ENCODE results near the gene BTG3. TPM values are rescaled to one million over a fixed set of nuclear protein-coding genes. Genes with fewer than 3 reads are reported as not detected.

The BTG3 gene
- total RNA-seq, 4 donors from 2014 or later = 23.1 to 52.0 (median 38.8) TPM

DNA sequence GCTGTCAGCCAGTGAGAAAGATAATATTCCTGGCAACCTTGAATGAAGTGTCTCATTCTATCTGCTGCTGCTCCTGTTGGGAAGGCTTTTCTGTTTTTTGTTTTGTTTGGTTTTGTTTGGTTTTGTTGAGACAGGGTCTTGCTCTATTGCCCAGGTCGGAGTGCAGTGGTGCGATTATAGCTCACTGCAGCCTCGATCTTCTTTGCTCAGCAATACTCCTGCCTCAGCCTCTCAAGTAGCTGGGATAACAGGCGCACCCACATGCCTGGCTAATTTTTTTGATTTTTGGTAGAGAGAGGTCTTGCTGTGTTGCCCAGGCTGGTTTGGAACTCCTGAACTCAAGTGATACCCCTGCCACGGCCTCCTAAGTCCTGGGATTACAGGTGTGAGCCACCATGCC lies 37.6 kb downstream of the BTG3 start:
- no peak overlapping the region for H3K4me3 ChIP-seq
- no peaks in the 10 kb centered on the region for H3K4me1 ChIP-seq
- H3K9me3 ChIP-seq = no peaks in the 10 kb centered on the region
- H3K27ac ChIP-seq = no peak overlapping the region
- no peaks in the 10 kb centered on the region for H3K27me3 ChIP-seq
- no peak for ATAC-seq
- no peaks in the 10 kb centered on the region for H3K36me3 ChIP-seq
- TF ChIP-seq EP300 (IDR thresholded peaks at IDR 0.05) = no peak
- no peak for TF ChIP-seq POLR2AphosphoS5 (IDR thresholded peaks at IDR 0.05)
- TF ChIP-seq, protein P1, sequence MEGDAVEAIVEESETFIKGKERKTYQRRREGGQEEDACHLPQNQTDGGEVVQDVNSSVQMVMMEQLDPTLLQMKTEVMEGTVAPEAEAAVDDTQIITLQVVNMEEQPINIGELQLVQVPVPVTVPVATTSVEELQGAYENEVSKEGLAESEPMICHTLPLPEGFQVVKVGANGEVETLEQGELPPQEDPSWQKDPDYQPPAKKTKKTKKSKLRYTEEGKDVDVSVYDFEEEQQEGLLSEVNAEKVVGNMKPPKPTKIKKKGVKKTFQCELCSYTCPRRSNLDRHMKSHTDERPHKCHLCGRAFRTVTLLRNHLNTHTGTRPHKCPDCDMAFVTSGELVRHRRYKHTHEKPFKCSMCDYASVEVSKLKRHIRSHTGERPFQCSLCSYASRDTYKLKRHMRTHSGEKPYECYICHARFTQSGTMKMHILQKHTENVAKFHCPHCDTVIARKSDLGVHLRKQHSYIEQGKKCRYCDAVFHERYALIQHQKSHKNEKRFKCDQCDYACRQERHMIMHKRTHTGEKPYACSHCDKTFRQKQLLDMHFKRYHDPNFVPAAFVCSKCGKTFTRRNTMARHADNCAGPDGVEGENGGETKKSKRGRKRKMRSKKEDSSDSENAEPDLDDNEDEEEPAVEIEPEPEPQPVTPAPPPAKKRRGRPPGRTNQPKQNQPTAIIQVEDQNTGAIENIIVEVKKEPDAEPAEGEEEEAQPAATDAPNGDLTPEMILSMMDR (IDR thresholded peaks at IDR 0.05) = no peak
- TF ChIP-seq POLR2A (IDR thresholded peaks at IDR 0.05) = no peak
- WGBS, 2 donors (ENCODE audit: low coverage in 1 of 2) = 88 to 100% methylated on average over 2 to 5 of the region's 5 CpGs

DNA sequence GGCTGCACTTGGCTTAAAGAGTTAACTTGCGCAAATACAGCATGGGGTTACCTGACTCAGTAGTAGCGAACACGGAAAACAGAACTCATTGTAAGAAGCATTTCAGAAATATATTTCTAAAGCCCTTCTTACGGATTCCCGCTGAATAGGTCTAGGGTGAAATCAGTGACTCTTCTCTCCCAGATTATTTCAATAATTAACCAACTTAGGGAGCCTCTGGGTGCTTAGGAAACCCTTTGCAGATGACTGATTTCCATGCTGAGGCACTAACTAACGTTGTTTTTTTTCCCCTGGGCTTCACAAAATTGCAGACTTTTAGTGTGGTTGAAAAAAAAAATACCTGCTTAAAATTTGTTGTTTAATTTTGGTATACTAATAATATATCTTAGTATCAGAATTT lies 40.3 kb downstream of the BTG3 start:
- Histone ChIP-seq H3K9me3 (no peaks in the 10 kb centered on the region), H3K27ac (no peak overlapping the region), H3K4me1 (no peaks in the 10 kb centered on the region), H3K36me3 (no peaks in the 10 kb centered on the region), H3K4me3 (no peak overlapping the region), H3K27me3 (no peaks in the 10 kb centered on the region)
- ATAC-seq = no peak
- TF ChIP-seq POLR2AphosphoS5 (IDR thresholded peaks at IDR 0.05) (no peak), EP300 (IDR thresholded peaks at IDR 0.05) (no peak), POLR2A (IDR thresholded peaks at IDR 0.05) (no peak)
- TF ChIP-seq, protein P1 (IDR thresholded peaks at IDR 0.05) = no peak
- WGBS, 2 donors (ENCODE audit: low coverage in 1 of 2) = 80 to 93% methylated on average over 4 to 6 of the region's 6 CpGs

DNA sequence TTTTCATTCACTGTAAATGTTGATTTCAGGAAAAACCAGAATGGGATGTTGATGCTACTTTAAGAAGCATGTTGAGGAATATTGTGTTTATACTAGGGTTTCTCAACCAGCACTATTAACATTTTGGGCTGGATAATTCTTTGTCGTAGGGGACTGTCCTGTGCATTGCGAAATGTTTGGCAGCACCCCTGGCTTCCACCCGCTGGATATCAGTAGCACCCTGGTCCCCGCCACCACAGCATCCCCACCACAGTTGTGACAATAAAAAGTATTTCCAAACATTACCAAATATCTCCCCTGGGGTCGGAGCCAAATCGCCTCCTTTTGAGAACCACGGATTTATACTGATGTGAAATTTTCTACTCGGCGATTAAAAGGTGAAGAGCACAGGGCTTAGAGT lies 41.9 kb downstream of the BTG3 start:
- ATAC-seq = no peak
- no peak overlapping the region for H3K27ac ChIP-seq
- TF ChIP-seq, protein P1 (IDR thresholded peaks at IDR 0.05) = no peak
- TF ChIP-seq EP300 (IDR thresholded peaks at IDR 0.05) (no peak), POLR2AphosphoS5 (IDR thresholded peaks at IDR 0.05) (no peak), POLR2A (IDR thresholded peaks at IDR 0.05) (no peak)
- H3K27me3 ChIP-seq = no peaks in the 10 kb centered on the region
- H3K4me3 ChIP-seq = no peak overlapping the region
- H3K36me3 ChIP-seq = no peaks in the 10 kb centered on the region
- WGBS, 2 donors (ENCODE audit: low coverage in 1 of 2) = 81 to 90% methylated on average over 2 to 9 of the region's 9 CpGs
- no peaks in the 10 kb centered on the region for H3K4me1 ChIP-seq
- no peaks in the 10 kb centered on the region for H3K9me3 ChIP-seq

DNA sequence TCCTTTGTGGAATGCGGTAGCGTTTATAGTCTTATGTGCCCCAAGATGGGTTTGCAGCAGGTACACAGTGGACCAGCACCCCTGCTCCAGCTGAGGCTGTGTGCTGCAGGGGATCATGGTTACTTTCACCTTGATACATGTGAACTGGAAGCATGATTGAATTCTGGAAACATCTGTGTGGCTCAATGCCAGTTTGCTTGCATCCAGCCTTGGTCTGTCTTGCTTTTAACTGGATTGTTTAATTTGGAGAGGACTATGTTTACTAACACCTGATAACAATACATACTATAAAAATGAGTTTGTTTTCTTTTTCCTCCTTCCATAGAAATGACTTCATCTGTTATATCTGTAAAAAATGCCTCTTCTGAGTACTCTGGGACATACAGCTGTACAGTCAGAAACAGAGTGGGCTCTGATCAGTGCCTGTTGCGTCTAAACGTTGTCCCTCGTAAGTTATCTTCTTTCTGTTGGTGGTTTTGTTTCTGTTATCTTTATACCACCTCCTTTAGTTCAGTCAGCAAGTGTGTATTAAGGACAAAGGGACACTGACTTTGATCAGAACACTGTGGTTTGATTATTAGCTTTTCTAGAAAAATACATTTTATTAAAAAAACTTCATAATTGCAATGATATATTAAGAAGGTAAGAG lies 52.2 kb downstream of the BTG3 start:
- ATAC-seq = no peak
- no peaks in the 10 kb centered on the region for H3K9me3 ChIP-seq
- H3K4me3 ChIP-seq = no peak overlapping the region
- no peaks in the 10 kb centered on the region for H3K36me3 ChIP-seq
- 77 to 80% methylated on average over 1 to 5 of the region's 5 CpGs for WGBS, 2 donors (ENCODE audit: low coverage in 1 of 2)
- H3K27me3 ChIP-seq = no peaks in the 10 kb centered on the region
- H3K4me1 ChIP-seq = no peaks in the 10 kb centered on the region
- no peak overlapping the region for H3K27ac ChIP-seq
- TF ChIP-seq, protein P1 (IDR thresholded peaks at IDR 0.05) = no peak
- TF ChIP-seq POLR2A (IDR thresholded peaks at IDR 0.05) = no peak
- TF ChIP-seq EP300 (IDR thresholded peaks at IDR 0.05) = no peak
- TF ChIP-seq POLR2AphosphoS5 (IDR thresholded peaks at IDR 0.05) = no peak

DNA sequence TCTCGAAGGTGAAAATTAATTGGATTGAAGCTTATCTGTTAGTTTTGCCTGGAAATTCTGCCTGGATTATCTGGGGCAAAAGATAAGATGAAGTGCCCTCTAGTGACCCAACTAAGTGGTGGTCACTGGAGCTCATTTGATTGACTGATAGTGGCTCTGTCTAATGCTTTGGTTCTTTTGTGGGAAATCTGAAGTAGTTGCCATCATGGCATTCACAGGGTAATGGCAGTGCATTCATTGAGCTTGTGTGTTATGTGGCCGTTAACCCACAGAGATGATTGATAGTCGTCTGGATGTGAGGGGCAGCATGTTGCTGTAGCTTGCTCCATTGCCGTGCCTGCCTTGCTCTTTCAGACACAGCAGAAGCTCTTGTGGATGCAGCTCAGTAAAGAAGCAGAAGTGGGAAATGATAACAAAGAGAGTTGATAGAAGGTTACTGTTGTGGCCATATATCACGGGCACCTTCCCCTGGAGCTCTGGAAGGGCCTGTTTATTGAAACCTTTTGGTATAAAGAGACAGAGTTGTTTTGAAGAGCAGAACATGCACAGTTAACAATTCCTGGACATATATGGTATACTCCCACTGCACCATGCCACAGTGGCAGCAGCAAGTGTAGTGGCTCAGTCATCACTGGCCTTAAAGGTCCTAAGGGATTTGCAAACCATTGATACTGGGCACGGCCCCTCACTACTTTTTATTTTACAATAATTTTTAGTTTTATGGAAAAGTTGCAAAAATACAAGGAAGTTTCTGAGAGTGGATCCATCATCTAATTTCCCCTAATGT lies 57.8 kb downstream of the BTG3 start:
- Histone ChIP-seq H3K36me3 (no peaks in the 10 kb centered on the region), H3K4me1 (no peaks in the 10 kb centered on the region), H3K27me3 (no peaks in the 10 kb centered on the region), H3K27ac (no peak overlapping the region), H3K9me3 (no peaks in the 10 kb centered on the region), H3K4me3 (no peak overlapping the region)
- no peak for ATAC-seq
- WGBS, 2 donors (ENCODE audit: low coverage in 1 of 2) = 37 to 44% methylated on average over 3 to 5 of the region's 6 CpGs
- TF ChIP-seq EP300 (IDR thresholded peaks at IDR 0.05) = no peak
- no peak for TF ChIP-seq POLR2A (IDR thresholded peaks at IDR 0.05)
- TF ChIP-seq POLR2AphosphoS5 (IDR thresholded peaks at IDR 0.05) = no peak
- TF ChIP-seq, protein P1 (IDR thresholded peaks at IDR 0.05) = peak in 1 of 4 experiments; percentile 13
